GM18511 (cell line): ENCODE results near the gene STYXL1.
"Not testable (repeated sequence)": the region's sequence is repeated elsewhere in the genome, so short reads cannot be mapped to it uniquely, and the experiment has no call there.

Experiments
- ATAC-seq: cut with Tn5 transposase; IDR thresholded peaks from one replicate; pipeline ENCODE4 v1.9.1; 2021; ENCODE audit warnings: mild to moderate bottlenecking, moderate library complexity; ENCODE audit not compliant: unreplicated experiment

The STYXL1 gene

DNA sequence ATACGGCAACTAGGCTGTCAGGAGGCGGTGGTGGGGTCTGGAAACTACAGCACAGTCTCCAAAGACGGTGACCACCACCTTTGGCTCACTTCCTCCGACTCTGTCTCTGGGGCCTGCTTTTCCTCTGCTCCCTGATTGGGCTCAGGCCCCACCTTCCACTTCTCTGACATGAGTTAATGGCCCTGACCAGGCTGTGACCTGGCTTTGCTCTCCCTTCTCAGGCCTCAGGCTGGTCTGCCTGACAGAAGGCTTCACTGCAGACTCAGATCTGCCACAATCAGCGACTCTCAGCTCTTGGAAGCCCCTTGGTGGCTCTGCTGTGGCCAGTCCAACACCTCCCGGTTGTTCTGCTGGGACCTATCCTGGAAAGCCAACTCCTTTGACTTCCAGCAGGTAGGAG, 7.7 kb downstream of the STYXL1 start:
- ATAC-seq, result no peak

DNA sequence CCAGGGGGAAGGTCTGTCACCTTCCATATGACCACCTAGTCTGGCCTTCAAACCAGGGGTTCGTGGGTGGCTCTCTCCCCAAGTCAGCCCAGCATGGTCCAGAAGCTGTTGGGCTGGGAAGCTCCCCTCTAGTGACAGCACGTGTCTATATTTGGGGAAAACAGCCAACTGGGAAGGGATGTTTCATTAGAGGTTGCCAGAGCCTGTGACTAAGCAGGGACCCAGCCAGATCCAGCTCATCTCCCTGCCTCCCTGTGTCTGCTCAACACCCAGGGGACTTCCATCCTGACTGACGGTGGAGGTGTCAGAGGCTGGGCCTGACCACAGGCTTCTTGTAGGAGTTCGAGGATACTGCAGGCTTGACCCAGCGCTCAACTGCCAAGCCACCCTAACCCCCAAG, 10.5 kb downstream of the STYXL1 start:
- no peak for ATAC-seq

DNA sequence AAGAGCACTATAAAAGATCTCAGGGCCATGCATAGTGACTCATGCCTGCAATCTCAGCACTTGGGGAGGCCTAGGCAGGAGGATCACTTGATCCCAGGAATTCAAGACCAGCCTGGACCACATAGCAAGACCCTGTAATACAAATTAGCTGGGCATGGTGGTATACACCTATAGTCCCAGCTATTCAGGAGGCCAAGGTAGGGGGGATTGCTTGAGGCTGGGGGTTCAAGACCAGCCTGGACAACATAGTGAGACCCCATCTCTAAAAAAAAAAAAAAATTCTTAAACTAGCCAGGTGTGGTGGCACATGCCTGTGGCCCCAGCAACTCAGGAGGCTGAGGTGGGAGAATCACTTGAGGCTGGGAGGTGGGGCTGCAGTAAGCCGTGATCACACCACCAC, 15.8 kb downstream of the STYXL1 start:
- ATAC-seq, result no peak

DNA sequence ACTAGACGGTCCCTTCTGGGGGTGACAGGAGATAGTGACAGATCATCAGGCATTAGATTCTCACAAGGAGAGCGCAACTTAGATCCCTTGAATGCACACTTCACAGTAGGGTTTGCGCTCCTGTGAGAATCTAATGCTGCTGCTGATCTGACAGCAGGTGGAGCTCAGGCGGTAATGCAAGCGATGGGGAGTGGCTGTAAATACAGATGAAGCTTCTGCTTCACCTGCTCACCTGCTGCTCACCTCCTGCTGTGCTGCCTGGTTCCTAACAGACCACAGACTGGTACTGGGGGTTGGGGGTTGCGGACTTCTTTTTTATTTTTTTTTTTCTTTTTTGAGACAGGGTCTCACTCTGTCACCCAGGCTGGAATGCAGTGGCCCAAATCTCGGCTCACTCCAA, 18.1 kb downstream of the STYXL1 start:
- ATAC-seq, result not testable (repeated sequence)

DNA sequence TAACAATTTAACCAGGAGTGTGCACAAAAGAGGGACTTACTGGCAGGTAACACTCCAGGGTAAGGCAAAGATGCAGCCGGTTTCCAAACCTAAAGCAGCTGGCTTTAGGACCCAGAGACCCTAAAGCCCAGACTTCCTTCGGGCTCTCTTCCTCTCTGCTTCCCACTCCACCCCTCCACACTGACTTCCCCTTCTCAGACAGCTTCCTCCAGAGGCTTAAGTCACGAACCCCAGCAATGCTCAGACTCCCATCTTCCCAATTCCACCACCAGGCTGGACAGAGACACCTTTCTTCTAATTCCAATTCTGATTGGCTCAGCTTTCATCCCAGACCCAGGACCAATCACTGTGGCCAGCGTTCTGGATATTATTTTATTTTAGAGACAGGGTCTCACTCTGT, 24.8 kb downstream of the STYXL1 start:
- ATAC-seq, result no peak

DNA sequence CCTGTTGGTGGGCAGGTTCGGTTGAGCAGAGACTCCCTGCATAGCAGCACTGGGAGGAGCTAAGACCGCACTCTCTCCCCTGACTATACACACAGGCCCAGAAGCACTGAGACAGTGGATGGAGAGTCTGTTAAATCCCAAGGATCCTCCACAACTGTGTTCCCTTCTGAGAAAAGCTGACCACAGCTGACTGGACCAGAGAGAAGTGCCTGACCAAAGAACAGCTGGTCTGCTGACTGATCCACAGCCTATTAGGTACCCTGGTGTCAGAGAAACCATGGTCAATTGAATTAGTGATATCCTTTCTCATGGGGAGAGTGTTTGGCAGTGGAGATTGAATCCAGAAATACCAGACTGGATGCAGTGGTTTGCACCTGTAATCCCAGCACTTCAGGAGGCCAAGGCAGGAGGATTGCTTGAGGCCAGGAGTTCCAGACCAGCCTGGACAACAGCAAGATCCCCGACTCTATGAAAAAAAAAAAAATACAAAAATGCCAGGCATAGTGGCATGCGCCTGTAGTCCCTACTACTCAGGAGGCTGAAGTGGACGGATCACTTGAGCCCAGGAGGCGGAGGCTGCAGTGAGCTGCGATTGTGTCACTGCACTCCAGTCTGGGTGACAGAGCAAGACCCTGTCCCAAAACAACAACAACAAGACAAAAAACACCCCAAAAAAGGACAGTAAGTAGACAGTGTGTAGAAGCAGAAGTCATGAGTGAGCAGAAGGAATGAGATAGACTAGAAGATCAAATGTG, 25.6 kb downstream of the STYXL1 start:
- ATAC-seq, result no peak

DNA sequence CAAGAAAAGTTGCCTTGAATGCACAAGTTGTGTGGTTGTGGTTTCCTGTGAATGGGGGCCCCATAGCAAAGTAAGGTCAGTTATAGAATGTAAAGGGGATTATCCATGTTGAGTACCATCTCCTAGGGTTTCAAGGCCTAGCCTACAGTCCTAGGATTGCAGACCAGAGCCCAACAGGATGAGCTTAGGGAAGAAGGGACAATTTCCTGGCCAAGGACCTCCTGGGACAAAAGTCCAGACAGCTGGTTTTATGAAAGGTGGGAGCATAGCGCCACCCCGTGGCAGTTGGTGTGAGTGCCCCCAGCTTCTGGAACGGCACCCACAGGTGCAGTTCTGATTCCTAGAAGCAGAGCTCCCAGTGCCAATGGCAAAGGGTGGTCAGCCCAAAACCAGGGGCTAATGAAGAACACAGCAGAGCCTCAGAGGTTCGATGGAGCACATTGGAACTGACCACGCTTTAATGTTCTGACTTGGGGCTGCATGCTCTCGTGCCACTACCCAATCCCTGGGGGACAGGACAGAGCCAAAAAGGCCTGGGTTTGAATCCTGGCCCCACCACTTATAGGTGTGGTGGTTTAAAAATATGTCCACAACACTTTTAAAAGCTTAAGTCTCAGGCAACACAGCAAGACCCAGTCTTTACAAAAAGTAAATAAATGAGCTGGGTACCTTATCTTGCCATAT, 27.6 kb downstream of the STYXL1 start:
- ATAC-seq, result no peak

DNA sequence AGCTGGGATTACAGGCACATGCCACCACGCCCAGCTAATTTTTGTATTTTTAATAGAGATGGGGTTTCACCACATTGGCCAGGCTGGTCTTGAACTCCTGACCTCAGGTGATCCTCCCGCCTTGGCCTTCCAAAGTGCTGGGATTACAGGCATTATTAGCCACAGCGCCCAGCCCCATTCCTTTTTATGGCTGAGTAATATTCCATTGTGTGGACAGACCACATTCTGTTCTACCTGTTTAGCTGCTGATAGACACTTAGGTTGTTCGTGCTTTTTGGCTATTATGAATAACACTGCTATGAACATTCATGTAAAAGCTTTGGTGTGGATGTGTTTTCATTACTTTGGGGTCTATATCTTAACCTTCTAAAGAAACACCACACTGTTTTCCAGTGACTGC, 29.3 kb downstream of the STYXL1 start:
- ATAC-seq, result not testable (repeated sequence)

DNA sequence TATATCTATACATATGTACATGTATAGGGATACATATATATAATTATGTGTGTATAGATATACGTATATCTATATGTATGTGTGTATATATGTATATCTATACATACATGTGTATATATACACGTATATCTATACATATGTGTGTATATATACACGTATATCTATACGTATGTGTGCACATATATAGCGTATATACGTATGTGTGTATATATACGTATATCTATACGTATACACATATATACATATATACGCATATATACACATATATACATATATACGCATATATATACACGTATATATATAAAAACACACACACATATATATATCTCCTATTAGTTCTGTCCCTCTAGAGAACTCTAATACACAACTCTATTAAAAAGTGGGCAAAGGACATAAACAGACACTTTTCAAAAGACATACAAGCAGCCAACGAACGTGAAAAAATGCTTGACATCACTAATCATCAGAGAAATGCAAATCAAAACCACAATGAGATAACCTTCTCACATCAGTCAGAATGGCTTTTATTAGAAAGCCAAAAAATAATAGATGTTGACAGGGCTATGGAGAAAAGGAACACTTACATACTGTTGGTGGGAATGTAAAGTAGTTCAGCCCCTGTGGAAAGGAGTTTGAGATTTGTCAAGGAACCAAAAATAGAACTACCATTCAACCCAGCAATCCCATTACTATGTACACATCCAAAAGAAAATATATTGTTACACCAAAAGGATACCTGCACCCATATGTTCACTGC, 31.4 kb downstream of the STYXL1 start:
- no peak for ATAC-seq

DNA sequence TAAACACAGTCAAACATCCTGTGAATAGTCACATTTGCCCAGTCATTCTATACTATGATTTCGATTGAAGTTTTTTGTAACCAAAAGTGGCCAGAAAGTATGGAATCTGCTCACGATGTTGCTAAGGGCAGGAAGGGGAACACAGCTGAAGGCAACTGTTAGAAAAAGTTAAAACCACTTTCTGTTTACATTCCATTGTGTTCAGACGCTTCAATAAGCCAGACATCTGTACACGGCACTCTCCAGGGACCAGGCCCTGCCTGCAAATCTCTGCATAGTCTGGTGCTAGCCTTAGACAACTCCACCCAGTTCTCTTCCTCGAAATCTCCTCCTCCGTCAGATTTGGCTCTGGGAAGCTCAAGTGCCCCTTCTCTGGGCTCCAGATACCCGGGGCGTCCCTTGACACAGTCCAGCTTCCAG, 36.3 kb downstream of the STYXL1 start:
- ATAC-seq, result no peak

DNA sequence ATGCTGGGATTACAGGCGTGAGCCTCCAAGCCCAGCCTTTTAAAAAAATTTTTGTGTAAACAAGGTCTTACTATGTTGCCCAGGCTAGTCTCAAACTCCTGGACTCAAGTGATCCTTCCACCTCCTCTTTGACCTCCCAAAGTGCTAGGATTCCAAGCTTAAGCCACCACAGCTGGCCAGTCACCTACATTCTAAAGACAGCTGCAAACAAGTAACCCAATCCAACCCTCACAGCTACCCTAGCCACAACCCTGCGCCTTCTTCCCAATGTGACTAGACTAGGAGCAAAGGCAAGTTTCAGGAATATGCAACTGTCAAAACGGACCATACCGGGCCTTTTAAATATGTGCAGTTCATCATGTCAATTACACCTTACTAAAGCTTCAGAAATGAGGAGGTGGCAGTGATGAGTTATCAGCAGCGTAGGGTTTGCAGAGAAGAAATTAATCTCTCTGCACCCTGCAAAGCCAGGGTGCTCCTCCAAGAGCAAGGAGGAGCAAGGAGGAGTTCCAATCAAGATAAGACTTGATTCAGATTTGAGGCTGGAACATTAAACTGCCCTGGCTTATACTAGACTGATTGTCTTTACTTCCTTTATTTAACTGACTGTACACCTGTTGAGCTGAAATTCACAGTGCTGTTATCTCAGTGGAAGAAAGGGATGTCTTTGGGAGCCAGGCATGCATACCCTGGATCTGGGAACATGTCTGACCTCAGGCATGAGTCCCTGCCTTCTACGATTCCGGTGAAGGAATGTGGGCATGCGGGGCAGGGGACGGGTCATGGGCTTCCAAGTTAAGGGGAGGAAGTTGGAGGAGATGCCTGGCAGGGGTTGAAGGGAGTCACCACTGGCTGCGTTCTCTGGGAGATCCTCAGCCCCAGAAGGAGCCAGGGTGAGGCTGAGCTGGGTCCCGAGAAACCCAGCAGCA, 37.9 kb downstream of the STYXL1 start:
- no peak for ATAC-seq

DNA sequence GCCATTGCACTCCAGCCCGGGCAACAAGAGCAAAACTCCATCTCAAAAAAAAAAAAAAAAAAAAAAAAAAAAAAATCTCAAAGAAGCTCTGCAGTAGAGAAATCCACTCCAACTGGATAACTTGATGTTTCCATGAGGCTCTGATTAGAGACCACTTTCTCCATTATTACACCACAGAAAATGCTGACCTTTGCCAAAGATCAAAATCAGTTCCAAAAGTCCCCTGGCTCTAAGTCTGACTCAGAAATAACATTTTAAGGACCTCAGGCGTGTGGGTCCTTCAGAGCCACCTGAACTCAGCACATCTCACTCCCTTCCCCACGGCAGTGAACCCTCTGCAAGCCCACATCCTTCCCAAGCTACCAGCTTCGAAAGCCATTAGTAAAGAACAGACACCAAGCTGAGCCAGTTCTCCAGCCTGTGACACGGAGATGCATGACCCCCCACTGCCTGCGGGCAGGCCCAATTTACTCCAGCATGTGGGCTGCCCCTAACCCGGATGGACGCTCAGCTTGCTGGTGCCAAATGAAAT, 39.6 kb downstream of the STYXL1 start:
- no peak for ATAC-seq

DNA sequence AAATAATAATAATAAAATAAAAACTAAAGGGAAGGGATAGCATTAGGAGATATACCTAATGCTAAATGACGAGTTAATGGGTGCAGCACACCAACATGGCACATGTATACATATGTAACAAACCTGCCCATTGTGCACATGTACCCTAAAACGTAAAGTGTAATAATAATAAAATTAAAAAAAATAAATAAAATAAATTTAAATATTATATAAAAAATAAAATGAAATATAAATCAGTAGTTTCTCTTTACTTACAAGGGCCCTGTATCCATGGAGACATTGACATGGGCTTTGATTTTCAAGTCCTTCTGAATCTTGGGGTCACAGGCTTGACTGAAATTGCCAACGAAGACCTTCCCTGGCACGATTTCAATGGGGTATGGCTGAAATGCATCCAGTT, 42.8 kb downstream of the STYXL1 start:
- ATAC-seq, result not testable (repeated sequence)

DNA sequence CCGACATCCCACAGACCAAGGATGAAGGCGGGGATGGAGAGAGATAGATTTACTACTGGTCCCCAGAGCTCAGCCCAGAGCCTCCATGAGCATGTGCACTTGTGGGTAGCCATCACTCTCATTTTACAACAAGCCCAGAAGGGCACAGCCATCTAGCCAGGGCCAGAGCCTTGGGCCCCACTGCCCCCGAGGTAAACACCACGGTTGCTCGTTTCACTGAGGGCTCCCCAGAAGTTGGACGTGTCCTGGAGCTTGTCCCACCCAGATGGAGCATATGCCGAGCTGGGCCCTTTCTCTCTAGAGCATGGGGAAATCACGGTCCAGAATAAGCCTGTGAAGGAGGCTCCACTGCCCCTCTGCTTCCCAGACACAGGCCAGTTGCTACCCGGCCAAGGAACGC, 44.4 kb downstream of the STYXL1 start:
- ATAC-seq, result no peak

DNA sequence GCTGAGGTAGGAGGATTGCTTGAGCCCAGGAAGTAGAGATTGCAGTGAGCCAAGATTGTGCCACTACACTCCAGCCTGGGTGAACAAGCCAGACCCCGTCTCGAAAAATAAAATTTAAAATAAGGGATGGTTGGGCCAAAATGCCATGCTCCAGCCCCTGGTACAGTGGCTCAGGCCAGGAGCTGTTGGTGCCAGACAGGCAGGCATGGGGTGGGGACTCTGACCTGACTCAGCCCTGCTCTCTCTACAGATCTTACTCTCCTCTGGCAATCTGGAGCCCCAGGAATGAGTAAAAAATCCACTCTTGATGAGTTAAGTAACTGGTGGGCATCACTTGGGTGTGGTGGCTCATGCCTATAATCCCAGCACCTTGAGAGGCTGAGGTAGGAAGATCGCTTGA, 45.0 kb downstream of the STYXL1 start:
- no peak for ATAC-seq

DNA sequence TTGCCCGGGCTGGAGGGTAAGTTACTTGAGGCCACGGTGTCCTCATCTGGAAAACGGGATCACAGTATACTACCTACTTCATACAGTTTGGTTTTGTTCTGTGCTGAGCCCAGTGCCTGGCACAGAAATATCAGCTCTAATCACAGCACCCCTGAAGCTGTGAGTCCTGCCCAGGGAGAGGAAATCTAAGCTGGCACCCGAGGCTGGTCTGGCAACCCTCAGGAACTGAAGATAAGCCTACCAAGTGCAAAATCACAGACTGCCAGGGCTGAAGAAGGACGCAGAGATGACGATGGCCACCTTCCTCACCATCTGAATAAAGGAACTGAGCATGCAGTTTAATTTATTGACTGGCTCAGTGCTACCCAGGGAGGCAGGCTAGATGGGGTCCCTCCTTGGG, 45.7 kb downstream of the STYXL1 start:
- no peak for ATAC-seq

DNA sequence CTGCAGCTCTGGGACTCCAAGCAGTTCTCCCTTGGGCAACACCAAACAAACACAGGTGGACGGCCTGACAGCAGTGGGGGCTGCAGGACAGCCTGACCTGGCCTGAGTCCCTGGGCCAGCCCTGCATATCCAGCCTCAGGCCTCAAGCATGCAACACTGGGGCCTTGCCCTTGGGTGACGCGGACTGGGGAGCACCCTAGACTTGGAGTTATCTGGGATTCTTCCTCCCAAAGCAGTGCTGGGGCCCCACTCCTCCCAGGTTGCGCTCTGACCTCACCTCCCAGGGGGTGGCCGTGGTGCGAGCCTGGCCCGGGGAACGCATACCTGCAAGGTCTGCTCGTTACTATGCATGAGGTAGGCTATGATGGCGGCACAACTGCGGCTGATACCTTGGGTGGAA, 47.2 kb downstream of the STYXL1 start:
- ATAC-seq, result no peak

DNA sequence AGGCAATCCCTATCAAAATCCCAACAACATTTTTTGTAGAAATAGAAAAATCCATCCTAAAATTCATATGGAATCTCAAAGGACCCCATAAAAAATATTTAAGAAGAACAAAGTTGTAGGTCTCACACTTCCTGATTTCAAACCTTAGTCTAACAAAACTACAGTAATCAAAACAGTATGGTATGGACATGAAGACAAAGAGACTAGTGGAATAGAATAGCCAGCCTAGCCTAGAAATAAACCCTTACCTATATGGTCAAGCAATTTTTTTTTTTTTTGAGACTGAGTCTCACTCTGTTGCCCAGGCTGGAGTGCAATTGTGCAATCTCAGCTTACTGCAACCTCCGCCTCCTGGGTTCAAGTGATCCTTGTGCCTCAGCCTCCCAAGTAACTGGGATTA, 49.8 kb downstream of the STYXL1 start:
- no peak for ATAC-seq

DNA sequence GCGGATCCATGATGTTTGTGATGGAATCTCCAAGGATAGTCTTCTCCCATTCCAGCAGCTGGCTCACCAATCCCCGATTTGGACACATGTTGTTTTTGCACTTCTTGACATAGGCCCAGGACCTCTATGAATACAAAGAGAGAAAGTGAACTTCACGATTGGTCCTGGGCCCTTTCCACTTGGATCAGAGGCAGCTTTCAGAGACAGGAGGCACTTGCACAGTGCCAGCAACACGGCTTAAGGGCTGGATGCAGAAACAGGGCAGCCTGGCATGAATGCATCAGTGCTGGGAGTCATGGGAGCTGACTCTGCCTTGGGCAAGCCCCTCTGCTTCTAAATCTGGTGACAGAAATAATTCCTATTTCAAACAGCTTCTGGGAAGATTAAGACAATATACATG, 51.3 kb downstream of the STYXL1 start:
- ATAC-seq, result no peak

DNA sequence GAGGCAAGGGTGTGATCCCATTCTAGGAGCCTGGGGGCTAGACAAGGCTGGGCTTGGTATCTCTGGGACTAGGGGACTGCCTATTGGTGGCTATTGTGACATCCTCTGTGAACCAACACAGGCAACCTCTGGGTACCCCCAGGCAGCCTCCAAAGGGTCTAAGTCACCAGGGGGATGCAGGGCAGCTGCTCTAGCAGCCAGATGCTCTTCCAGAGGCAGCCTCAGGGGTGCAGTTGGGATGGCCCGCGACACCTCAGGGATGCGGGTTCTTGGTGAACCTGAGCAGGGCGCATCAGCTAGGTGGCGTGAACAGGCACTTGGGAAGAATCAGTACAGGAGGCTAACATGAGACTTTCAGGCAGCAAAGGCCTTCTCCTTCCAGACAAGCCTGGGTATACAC, 51.8 kb downstream of the STYXL1 start:
- ATAC-seq, result no peak

DNA sequence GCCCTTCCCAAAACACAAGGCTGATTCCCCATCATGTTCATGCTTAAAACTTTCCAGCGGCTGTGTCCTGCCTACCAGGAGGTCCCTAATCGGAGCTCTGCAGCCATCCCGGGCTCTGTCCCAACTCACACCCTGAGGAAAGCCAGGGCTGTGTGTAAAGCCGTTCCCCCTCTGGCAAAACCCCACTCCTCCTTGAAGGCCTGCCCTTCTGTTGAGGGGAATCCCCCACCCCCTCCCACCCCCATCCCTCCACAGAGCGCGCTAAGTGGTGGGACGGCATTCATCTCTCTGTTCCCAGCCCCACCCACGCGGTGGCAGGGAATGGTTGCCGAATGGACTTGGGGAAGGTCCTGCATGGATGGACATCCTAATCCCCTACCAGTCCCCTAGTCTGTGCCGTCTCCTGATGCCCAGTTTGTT, 52.7 kb downstream of the STYXL1 start:
- no peak for ATAC-seq
